ENCODE results near the gene VPS36. TPM values are rescaled to one million over a fixed set of nuclear protein-coding genes. Genes with fewer than 3 reads are reported as not detected.

VPS36 gene
- polyA plus RNA-seq, 1 donor from 2014 or later: 85.4 TPM

- Histone ChIP-seq H3K9me2 (ENCODE audit: insufficient read depth, low read length) (no peaks in the 10 kb centered on the region), H3K4me3 (ENCODE audit: low read length) (peak overlapping the region; percentile 87), H3K9ac (ENCODE audit: low read length) (peak overlapping the region; percentile 79), H2AFZ (ENCODE audit: low read depth, low read length) (peak overlapping the region; percentile 97), H3K79me2 (replicated peaks; ENCODE audit: insufficient read depth, low read length) (peaks cover 24% of the 10 kb centered on the region), H3K36me3 (ENCODE audit: insufficient read depth, low read length) (no peaks in the 10 kb centered on the region), H3K4me2 (ENCODE audit: low read length) (peak overlapping the region; percentile 30), H3K27me3 (ENCODE audit: insufficient read depth, low read depth, low read length) (no peaks in the 10 kb centered on the region), H4K20me1 (ENCODE audit: insufficient read depth) (no peaks in the 10 kb centered on the region), H3K9me3 (ENCODE audit: low read length) (no peaks in the 10 kb centered on the region), H3K27ac (ENCODE audit: low read length) (no peak overlapping the region), H3F3A (ENCODE audit: insufficient read depth, low read length, poor library complexity, severe bottlenecking) (no peaks in the 10 kb centered on the region)
- no peak for TF ChIP-seq REST (IDR thresholded peaks at IDR 0.05; ENCODE audit: borderline replicate concordance)
- no peak for TF ChIP-seq EP300 (conservative IDR thresholded peaks at IDR 0.05; ENCODE audit: poor library complexity, severe bottlenecking)
- no peak for TF ChIP-seq RAD21 (conservative IDR thresholded peaks at IDR 0.05)
- no peak for TF ChIP-seq POLR2AphosphoS5 (IDR thresholded peaks at IDR 0.05)
- no peak for TF ChIP-seq EZH2 (IDR thresholded peaks at IDR 0.05; ENCODE audit: borderline replicate concordance, insufficient read depth, low read length, poor library complexity, severe bottlenecking)
- TF ChIP-seq TAF1 (IDR thresholded peaks at IDR 0.05; ENCODE audit: low read depth): no peak
- no peak for TF ChIP-seq SMC3 (conservative IDR thresholded peaks at IDR 0.05; ENCODE audit: poor library complexity)
- no peak for TF ChIP-seq MXI1 (conservative IDR thresholded peaks at IDR 0.05; ENCODE audit: poor library complexity, severe bottlenecking)
- no peak for TF ChIP-seq CTCF (IDR thresholded peaks at IDR 0.05; ENCODE audit: poor library complexity, severe bottlenecking)
Observed at GRCh38 chr13:52454459-52454819, 4.0 kb upstream of the VPS36 start.

GRCh38 chr13:52452470-52452869 is 2.0 kb upstream of the VPS36 start:
- Histone ChIP-seq H3K79me2 (replicated peaks; ENCODE audit: insufficient read depth, low read length) (peaks cover 35% of the 10 kb centered on the region), H4K20me1 (ENCODE audit: insufficient read depth) (no peaks in the 10 kb centered on the region), H3K4me2 (ENCODE audit: low read length) (no peak overlapping the region), H3K9me3 (ENCODE audit: low read length) (no peaks in the 10 kb centered on the region), H3K9me2 (ENCODE audit: insufficient read depth, low read length) (no peaks in the 10 kb centered on the region), H3K27ac (ENCODE audit: low read length) (no peak overlapping the region), H3F3A (ENCODE audit: insufficient read depth, low read length, poor library complexity, severe bottlenecking) (no peaks in the 10 kb centered on the region), H3K27me3 (ENCODE audit: insufficient read depth, low read depth, low read length) (no peaks in the 10 kb centered on the region), H3K9ac (ENCODE audit: low read length) (no peak overlapping the region), H3K36me3 (ENCODE audit: insufficient read depth, low read length) (no peaks in the 10 kb centered on the region), H3K4me3 (ENCODE audit: low read length) (no peak overlapping the region), H2AFZ (ENCODE audit: low read depth, low read length) (no peak overlapping the region)
- TF ChIP-seq MXI1 (conservative IDR thresholded peaks at IDR 0.05; ENCODE audit: poor library complexity, severe bottlenecking) (no peak), EP300 (conservative IDR thresholded peaks at IDR 0.05; ENCODE audit: poor library complexity, severe bottlenecking) (no peak), TAF1 (IDR thresholded peaks at IDR 0.05; ENCODE audit: low read depth) (no peak), RAD21 (conservative IDR thresholded peaks at IDR 0.05) (no peak), REST (IDR thresholded peaks at IDR 0.05; ENCODE audit: borderline replicate concordance) (no peak), POLR2AphosphoS5 (IDR thresholded peaks at IDR 0.05) (no peak), SMC3 (conservative IDR thresholded peaks at IDR 0.05; ENCODE audit: poor library complexity) (no peak), CTCF (IDR thresholded peaks at IDR 0.05; ENCODE audit: poor library complexity, severe bottlenecking) (no peak), EZH2 (IDR thresholded peaks at IDR 0.05; ENCODE audit: borderline replicate concordance, insufficient read depth, low read length, poor library complexity, severe bottlenecking) (no peak)
